MCF 10A (cell line): Measurements from ENCODE around the gene MAPK6. TPM values are rescaled to one million over a fixed set of nuclear protein-coding genes. Genes with fewer than 3 reads are reported as not detected.

ENCODE experiments used
- BruUV-seq: library from RNA; stranded (reverse); fragments of 400-500 nt; replicated peaks from 2 replicates; lab custom pipeline; 2021; lab: Mats Ljungman, UMichigan
- CTCF ChIA-PET: fragments of 300-600 bp; sonication (Branson Sonifier 250); formaldehyde crosslinking; extraction: SDS; loops from one replicate; lab custom pipeline; 2021; ENCODE audit warnings: antibody characterized with exemption, inconsistent platforms; lab: Yijun Ruan, JAX
- POLR2A ChIA-PET: fragments of 300-600, 350-650 bp; sonication (Branson Sonifier 250); formaldehyde crosslinking; extraction: SDS; loops from one replicate; lab custom pipeline; 2020; ENCODE audit warnings: antibody characterized with exemption, inconsistent platforms; lab: Yijun Ruan, JAX
- DNase-seq: peaks from one replicate; pipeline ENCODE4 v3.0.0-alpha.2; 2018; ENCODE audit not compliant: unreplicated experiment
- H3K27ac Mint-ChIP-seq: one replicate; pipeline ENCODE4 v1.8.0; 2022; ENCODE audit warnings: mild to moderate bottlenecking, low read depth, mixed read lengths; ENCODE audit not compliant: unreplicated experiment
- H3K27me3 Mint-ChIP-seq: one replicate; pipeline ENCODE4 v1.8.0; 2022; ENCODE audit warnings: mixed read lengths; ENCODE audit not compliant: insufficient read depth, unreplicated experiment
- H3K36me3 Mint-ChIP-seq: one replicate; pipeline ENCODE4 v1.8.0; 2022; ENCODE audit warnings: mild to moderate bottlenecking, moderate library complexity, mixed read lengths; ENCODE audit not compliant: insufficient read depth, unreplicated experiment
- H3K4me1 Mint-ChIP-seq: one replicate; pipeline ENCODE4 v1.8.0; 2022; ENCODE audit warnings: mixed read lengths; ENCODE audit not compliant: insufficient read depth, unreplicated experiment
- H3K4me3 Mint-ChIP-seq: one replicate; pipeline ENCODE4 v1.8.0; 2022; ENCODE audit warnings: mild to moderate bottlenecking, moderate library complexity, mixed read lengths; ENCODE audit not compliant: unreplicated experiment
- H3K9me3 Mint-ChIP-seq: one replicate; pipeline ENCODE4 v1.8.0; 2022; ENCODE audit warnings: mixed read lengths; ENCODE audit not compliant: unreplicated experiment
- intact Hi-C: fragments of 100-400 bp; cut with micrococcal nuclease; formaldehyde crosslinking; loops from 2 replicates; pipeline ENCODE4 v1.14.1; 2022
- total RNA-seq: library from RNA; stranded (reverse); gene quantifications from 2 replicates; pipeline ENCODE4 v1.2.3, GENCODE V29; 2022
- TF ChIP-seq, protein P1 (sequence below): fragments of 200-600 bp; IDR thresholded peaks from one replicate; pipeline ENCODE4 v1.8.0; 2022; ENCODE audit warnings: antibody characterized with exemption, mild to moderate bottlenecking; ENCODE audit not compliant: unreplicated experiment

Gene MAPK6
- total RNA-seq, 1 experiment from 2014 or later, result 106 TPM

DNA sequence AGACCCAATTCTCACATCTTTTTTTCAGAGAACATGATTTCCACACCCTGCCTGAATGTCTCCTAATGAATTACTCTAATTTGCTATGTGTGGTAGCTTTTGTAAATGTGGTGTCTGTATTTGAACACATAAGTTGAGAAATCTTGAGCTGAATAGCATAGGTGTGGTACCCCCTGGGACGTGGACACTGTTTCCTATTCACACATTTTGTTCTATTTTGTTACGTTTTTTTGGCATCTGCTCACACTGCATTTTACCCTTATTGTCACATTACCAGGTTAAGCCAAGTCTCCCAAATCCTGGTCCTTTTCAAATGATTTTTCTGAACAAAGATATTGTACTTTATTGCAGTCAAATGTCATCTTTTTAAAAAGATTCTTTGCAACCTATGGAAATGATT is 6.8 kb upstream of the MAPK6 start:
- H3K4me3 Mint-ChIP-seq, result no peak overlapping the region
- DNase-seq, result no peak
- intact Hi-C loops, result no loop called here
- no peaks in the 10 kb centered on the region for H3K9me3 Mint-ChIP-seq
- H3K4me1 Mint-ChIP-seq, result peaks cover 41% of the 10 kb centered on the region
- POLR2A ChIA-PET, result interaction anchor here (0.9 to 4.1 kb wide), 11 partner anchors 9 to 82 kb away, joined by 3 to 42 read pairs (median 5); partner anchors contain the start of gene LEO1
- no peaks in the 10 kb centered on the region for H3K36me3 Mint-ChIP-seq
- H3K27ac Mint-ChIP-seq, result peak overlapping the region; percentile 74
- no TSS peak for BruUV-seq
- no peaks in the 10 kb centered on the region for H3K27me3 Mint-ChIP-seq
- TF ChIP-seq, protein P1, sequence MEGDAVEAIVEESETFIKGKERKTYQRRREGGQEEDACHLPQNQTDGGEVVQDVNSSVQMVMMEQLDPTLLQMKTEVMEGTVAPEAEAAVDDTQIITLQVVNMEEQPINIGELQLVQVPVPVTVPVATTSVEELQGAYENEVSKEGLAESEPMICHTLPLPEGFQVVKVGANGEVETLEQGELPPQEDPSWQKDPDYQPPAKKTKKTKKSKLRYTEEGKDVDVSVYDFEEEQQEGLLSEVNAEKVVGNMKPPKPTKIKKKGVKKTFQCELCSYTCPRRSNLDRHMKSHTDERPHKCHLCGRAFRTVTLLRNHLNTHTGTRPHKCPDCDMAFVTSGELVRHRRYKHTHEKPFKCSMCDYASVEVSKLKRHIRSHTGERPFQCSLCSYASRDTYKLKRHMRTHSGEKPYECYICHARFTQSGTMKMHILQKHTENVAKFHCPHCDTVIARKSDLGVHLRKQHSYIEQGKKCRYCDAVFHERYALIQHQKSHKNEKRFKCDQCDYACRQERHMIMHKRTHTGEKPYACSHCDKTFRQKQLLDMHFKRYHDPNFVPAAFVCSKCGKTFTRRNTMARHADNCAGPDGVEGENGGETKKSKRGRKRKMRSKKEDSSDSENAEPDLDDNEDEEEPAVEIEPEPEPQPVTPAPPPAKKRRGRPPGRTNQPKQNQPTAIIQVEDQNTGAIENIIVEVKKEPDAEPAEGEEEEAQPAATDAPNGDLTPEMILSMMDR, result no peak
- CTCF ChIA-PET, result no interaction called here

DNA sequence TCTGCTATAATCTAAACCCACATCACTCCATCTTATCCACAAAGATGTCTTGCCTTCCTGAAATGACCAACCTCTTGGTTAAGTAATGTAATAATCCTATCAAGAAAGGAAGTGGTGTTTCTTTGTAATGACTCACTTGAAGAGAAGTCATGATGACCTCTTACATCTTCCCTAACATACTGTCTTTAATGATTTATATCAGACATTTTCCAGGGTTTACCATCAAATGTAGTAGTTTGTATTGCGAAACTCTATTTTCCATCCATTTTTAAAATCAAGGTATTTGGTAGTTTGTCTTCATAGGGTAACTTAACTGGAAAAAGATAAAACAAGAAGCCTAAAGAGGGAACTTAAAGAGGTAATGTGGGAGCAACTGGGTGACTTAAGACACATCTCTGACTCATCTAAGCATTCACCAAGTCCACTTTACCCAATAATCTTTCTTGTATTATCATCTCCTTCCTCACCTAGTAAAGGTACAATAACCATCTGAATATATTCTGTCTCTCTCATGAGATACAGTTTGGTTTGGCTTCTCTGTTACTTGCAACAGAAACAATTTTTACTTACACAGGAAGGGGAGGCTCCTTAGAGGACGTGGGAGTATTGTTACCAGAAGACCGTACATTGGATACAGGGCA is 5.7 kb upstream of the MAPK6 start:
- Mint-ChIP-seq H3K4me3 (no peak overlapping the region), H3K4me1 (peaks cover 43% of the 10 kb centered on the region), H3K9me3 (no peaks in the 10 kb centered on the region), H3K27me3 (no peaks in the 10 kb centered on the region), H3K36me3 (no peaks in the 10 kb centered on the region), H3K27ac (no peak overlapping the region)
- ChIA-PET CTCF (no interaction called here), POLR2A (interaction anchor here (1.0 to 4.1 kb wide), 5 partner anchors 8 to 64 kb away, joined by 3 to 42 read pairs (median 17); partner anchors contain the start of gene LEO1)
- BruUV-seq, result no TSS peak
- intact Hi-C loops, result no loop called here
- TF ChIP-seq, protein P1, result no peak
- peak; percentile 49 for DNase-seq

DNA sequence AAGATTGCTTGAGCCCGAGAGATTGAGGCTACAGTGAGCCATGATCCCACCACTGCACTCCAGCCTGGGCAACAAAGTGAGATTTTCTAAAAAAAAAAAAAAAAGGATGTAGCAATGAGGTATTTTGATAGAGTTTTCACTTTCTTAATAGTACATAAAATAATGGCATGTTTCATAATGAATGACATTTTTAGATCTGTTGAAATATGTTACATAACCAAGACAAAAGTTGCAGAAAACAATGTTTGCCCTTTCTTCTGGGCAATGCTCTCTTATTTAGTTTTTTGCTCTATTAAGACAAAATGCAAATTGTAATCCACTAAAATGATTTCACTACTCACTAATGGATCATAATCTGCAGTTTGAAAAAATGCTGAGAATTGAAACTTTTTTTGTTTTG is 4.4 kb upstream of the MAPK6 start:
- POLR2A ChIA-PET, result interaction anchor here (0.6 to 1.0 kb wide), 4 partner anchors 9 to 34 kb away, joined by 3 to 6 read pairs (median 4); no protein-coding TSS in a partner anchor
- no peaks in the 10 kb centered on the region for H3K9me3 Mint-ChIP-seq
- TF ChIP-seq, protein P1, result no peak
- no peak overlapping the region for H3K4me3 Mint-ChIP-seq
- CTCF ChIA-PET, result no interaction called here
- BruUV-seq, result no TSS peak
- no peak for DNase-seq
- intact Hi-C loops, result no loop called here
- no peak overlapping the region for H3K27ac Mint-ChIP-seq
- peaks cover 39% of the 10 kb centered on the region for H3K4me1 Mint-ChIP-seq
- H3K27me3 Mint-ChIP-seq, result no peaks in the 10 kb centered on the region
- H3K36me3 Mint-ChIP-seq, result peaks cover 3% of the 10 kb centered on the region

DNA sequence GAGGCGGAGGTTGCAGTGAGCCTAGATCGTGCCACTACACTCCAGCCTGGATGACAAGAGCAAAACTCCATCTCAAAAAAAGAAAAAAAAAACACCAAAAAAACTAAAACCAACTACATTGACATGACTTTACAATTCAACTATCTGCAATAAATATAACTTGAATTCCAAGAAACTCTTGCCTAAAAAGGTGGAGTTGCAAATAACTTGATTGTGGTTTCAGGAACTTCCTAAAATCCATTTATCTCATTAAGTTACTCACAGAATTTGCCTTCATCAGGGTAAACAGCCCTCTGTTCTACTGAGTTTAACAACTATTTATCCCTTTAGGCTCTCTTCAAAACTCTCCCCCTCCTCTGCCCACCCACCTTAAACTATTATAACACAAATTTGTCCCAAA is 2.7 kb upstream of the MAPK6 start:
- Mint-ChIP-seq H3K36me3 (peaks cover 12% of the 10 kb centered on the region), H3K4me3 (no peak overlapping the region), H3K27me3 (no peaks in the 10 kb centered on the region), H3K27ac (no peak overlapping the region), H3K4me1 (peaks cover 32% of the 10 kb centered on the region), H3K9me3 (no peaks in the 10 kb centered on the region)
- CTCF ChIA-PET, result interaction anchor here (0.5 to 1.0 kb wide), 2 partner anchors 53 to 84 kb away, joined by 3 read pairs; no protein-coding TSS in a partner anchor
- intact Hi-C loops, result no loop called here
- TF ChIP-seq, protein P1, result no peak
- no peak for DNase-seq
- BruUV-seq, result no TSS peak
- POLR2A ChIA-PET, result no interaction called here
